Activated CD4-positive, alpha-beta T cell treated with anti-CD3 and anti-CD28 coated beads for 36 hours (primary cell): ENCODE measurements around the gene CELF5. TPM values are rescaled to one million over a fixed set of nuclear protein-coding genes. Genes with fewer than 3 reads are reported as not detected.
A peak's percentile ranks its signal among the peaks of the same experiment; 100 is the strongest.
"Not testable (repeated sequence)": the region's sequence is repeated elsewhere in the genome, so short reads cannot be mapped to it uniquely, and the experiment has no call there.

Source experiments
- ATAC-seq: fragments of 200-7000 bp; cut with Tn5 transposase; one replicate; pipeline ENCODE4 v1.10.0; 2021; ENCODE audit warnings: mild to moderate bottlenecking, moderate library complexity
- CTCF ChIA-PET: fragments of 350-600 bp; sonication (Branson Sonifier 250); formaldehyde crosslinking; loops from one replicate; lab custom pipeline; 2021; ENCODE audit warnings: antibody characterized with exemption; lab: Charles Lee
- POLR2A ChIA-PET: fragments of 350-600 bp; sonication (Branson Sonifier 250); formaldehyde crosslinking; loops from one replicate; lab custom pipeline; 2021; ENCODE audit warnings: antibody characterized with exemption, inconsistent platforms; lab: Charles Lee
- DNase-seq: peaks from one replicate; pipeline ENCODE4 v3.0.0-alpha.2; 2020
- H3K27ac Mint-ChIP-seq: one replicate; pipeline ENCODE4 v1.8.0; 2021; ENCODE audit warnings: mixed read lengths
- H3K27me3 Mint-ChIP-seq: one replicate; pipeline ENCODE4 v1.8.0; 2021; ENCODE audit warnings: mixed read lengths
- H3K36me3 Mint-ChIP-seq: one replicate; pipeline ENCODE4 v1.8.0; 2021; ENCODE audit warnings: low read depth, mixed read lengths
- H3K4me1 Mint-ChIP-seq: one replicate; pipeline ENCODE4 v1.8.0; 2021; ENCODE audit warnings: mixed read lengths
- H3K4me3 Mint-ChIP-seq: one replicate; pipeline ENCODE4 v1.8.0; 2021; ENCODE audit warnings: mild to moderate bottlenecking, moderate library complexity, mixed read lengths
- H3K9me3 Mint-ChIP-seq: one replicate; pipeline ENCODE4 v1.8.0; 2021; ENCODE audit warnings: low read depth, mixed read lengths
- intact Hi-C, 2 experiments: fragments of 100-400 bp; cut with DNase I in 1 of 2; cut with micrococcal nuclease in 1 of 2; formaldehyde crosslinking; loops; one replicate each; pipeline versions ENCODE4 v1.14.2 to v1.15.1; 2022 to 2024; cut with DNase I, micrococcal nuclease
- total RNA-seq, 2 experiments: library from RNA; stranded (reverse); gene quantifications; one replicate each; pipeline ENCODE4 v1.2.3, GENCODE V29; 2021

The CELF5 gene
- total RNA-seq, 2 experiments from 2014 or later, result 0.18 to 0.21 TPM

GRCh38 chr19:3234800-3235199 lies 10.3 kb downstream of the CELF5 start:
- Mint-ChIP-seq H3K27me3 (peaks cover 13% of the 10 kb centered on the region), H3K27ac (no peak overlapping the region), H3K4me1 (no peaks in the 10 kb centered on the region), H3K36me3 (no peaks in the 10 kb centered on the region), H3K4me3 (no peak overlapping the region), H3K9me3 (no peaks in the 10 kb centered on the region)
- intact Hi-C loops, result no loop called here
- POLR2A ChIA-PET, result interaction anchor here (0.5 kb wide), 1 partner anchor 15 kb away, joined by 3 read pairs; no protein-coding TSS in a partner anchor
- CTCF ChIA-PET, result interaction anchor here (0.7 kb wide), 1 partner anchor 10 kb away, joined by 4 read pairs; no protein-coding TSS in a partner anchor
- DNase-seq (peak; percentile 63), ATAC-seq (peak; percentile 42)

- H3K9me3 Mint-ChIP-seq, ATAC-seq, intact Hi-C loops, DNase-seq, H3K4me1 Mint-ChIP-seq, POLR2A ChIA-PET, H3K27ac Mint-ChIP-seq, H3K36me3 Mint-ChIP-seq, H3K4me3 Mint-ChIP-seq: not testable (repeated sequence)
- peaks cover 13% of the 10 kb centered on the region for H3K27me3 Mint-ChIP-seq
- CTCF ChIA-PET, result interaction anchor here (0.7 kb wide), 1 partner anchor 10 kb away, joined by 4 read pairs; no protein-coding TSS in a partner anchor
Observed at GRCh38 chr19:3235604-3236003, 11.1 kb downstream of the CELF5 start.

GRCh38 chr19:3236272-3236671 lies 11.8 kb downstream of the CELF5 start:
- Mint-ChIP-seq H3K9me3 (no peaks in the 10 kb centered on the region), H3K4me1 (no peaks in the 10 kb centered on the region), H3K4me3 (no peak overlapping the region), H3K36me3 (no peaks in the 10 kb centered on the region), H3K27me3 (peaks cover 13% of the 10 kb centered on the region), H3K27ac (no peak overlapping the region)
- ChIA-PET POLR2A (no interaction called here), CTCF (interaction anchor here (1.4 kb wide), 1 partner anchor 28 kb away, joined by 4 read pairs; no protein-coding TSS in a partner anchor)
- intact Hi-C loops, result no loop called here
- DNase-seq (no peak), ATAC-seq (no peak)

DNA sequence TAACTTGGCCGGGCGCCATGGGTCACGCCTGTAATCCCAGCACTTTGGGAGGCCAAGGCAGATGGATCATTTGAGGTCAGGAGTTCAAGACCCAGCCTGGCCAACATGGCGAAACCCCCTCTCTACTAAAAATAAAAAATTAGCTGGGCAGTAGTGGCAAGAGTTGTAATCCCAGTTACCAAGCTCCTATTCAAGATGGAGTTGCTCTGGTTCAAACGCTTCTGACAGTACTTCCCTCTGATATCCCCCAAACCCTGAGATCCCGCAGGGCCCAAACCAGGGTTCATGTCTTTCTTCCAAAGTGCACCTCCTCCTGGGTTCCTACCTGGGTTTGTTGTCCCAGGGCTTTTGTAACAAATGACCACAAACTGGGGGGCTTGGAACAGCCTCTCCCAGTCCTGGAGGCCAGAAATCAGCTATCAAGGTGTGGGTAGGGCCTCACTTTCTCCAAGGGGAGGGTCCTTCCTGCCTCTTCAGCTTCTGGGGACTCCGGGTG lies 13.7 kb downstream of the CELF5 start:
- no peak for DNase-seq
- POLR2A ChIA-PET, result no interaction called here
- CTCF ChIA-PET, result no interaction called here
- Mint-ChIP-seq H3K4me3 (no peak overlapping the region), H3K9me3 (no peaks in the 10 kb centered on the region), H3K4me1 (no peaks in the 10 kb centered on the region), H3K27ac (no peak overlapping the region), H3K27me3 (peaks cover 9% of the 10 kb centered on the region), H3K36me3 (no peaks in the 10 kb centered on the region)
- ATAC-seq, result no peak
- intact Hi-C loops, result no loop called here

- Mint-ChIP-seq H3K36me3 (no peaks in the 10 kb centered on the region), H3K9me3 (no peaks in the 10 kb centered on the region), H3K4me1 (no peaks in the 10 kb centered on the region), H3K27ac (no peak overlapping the region), H3K27me3 (peaks cover 6% of the 10 kb centered on the region), H3K4me3 (no peak overlapping the region)
- ChIA-PET POLR2A (no interaction called here), CTCF (interaction anchor here (0.6 kb wide), 1 partner anchor 66 kb away, joined by 3 read pairs; no protein-coding TSS in a partner anchor)
- ATAC-seq (no peak), DNase-seq (no peak)
- intact Hi-C loops, result no loop called here
Observed at GRCh38 chr19:3239367-3239766, 14.9 kb downstream of the CELF5 start.

- ATAC-seq, result peak; percentile 47
- ChIA-PET CTCF (interaction anchor here (0.6 kb wide), 1 partner anchor 58 kb away, joined by 3 read pairs; no protein-coding TSS in a partner anchor), POLR2A (no interaction called here)
- no peaks in the 10 kb centered on the region for H3K4me1 Mint-ChIP-seq
- H3K27ac Mint-ChIP-seq, result no peak overlapping the region
- no peaks in the 10 kb centered on the region for H3K9me3 Mint-ChIP-seq
- intact Hi-C loops, result loop anchor here in 1 of 2 experiments (10.0 kb wide), 1 partner anchor 631 kb away; no protein-coding TSS in a partner anchor
- DNase-seq, result peak; percentile 76
- no peaks in the 10 kb centered on the region for H3K36me3 Mint-ChIP-seq
- peaks cover 3% of the 10 kb centered on the region for H3K27me3 Mint-ChIP-seq
- H3K4me3 Mint-ChIP-seq, result no peak overlapping the region
Observed at GRCh38 chr19:3243819-3244700, 19.6 kb downstream of the CELF5 start.

- CTCF ChIA-PET, result interaction anchor here (0.8 to 0.9 kb wide), 2 partner anchors 10 to 15 kb away, joined by 4 read pairs; no protein-coding TSS in a partner anchor
- POLR2A ChIA-PET, result no interaction called here
- no peaks in the 10 kb centered on the region for H3K36me3 Mint-ChIP-seq
- ATAC-seq (no peak), DNase-seq (no peak)
- no peaks in the 10 kb centered on the region for H3K9me3 Mint-ChIP-seq
- H3K4me1 Mint-ChIP-seq, result no peaks in the 10 kb centered on the region
- no peak overlapping the region for H3K4me3 Mint-ChIP-seq
- intact Hi-C loops, result loop anchor here in 1 of 2 experiments (10.0 kb wide), 1 partner anchor 630 kb away; no protein-coding TSS in a partner anchor
- peaks cover 3% of the 10 kb centered on the region for H3K27me3 Mint-ChIP-seq
- no peak overlapping the region for H3K27ac Mint-ChIP-seq
Observed at GRCh38 chr19:3245050-3245449, 20.6 kb downstream of the CELF5 start.

- ATAC-seq, result no peak
Observed at GRCh38 chr19:3248728-3249326, 24.4 kb downstream of the CELF5 start.

DNA sequence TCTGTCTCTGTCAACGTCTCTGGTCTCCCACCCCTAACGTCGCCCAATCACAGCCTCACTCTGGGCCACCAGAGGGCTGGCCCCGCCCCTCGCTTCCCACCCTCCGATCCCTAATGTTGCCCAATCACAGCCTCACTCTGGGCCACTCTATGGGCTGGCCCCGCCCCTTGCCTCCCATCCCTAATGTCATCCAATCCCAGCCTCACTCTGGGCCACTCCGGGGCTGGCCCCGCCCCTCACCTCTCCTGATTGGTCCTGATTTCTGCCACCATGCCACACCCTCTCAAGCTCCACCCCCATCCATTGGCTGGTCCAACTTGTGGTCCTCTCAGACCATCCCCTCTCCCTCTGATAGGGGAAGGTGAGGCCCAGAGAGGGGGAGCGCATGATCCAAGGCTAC lies 24.9 kb downstream of the CELF5 start:
- Mint-ChIP-seq H3K36me3 (no peaks in the 10 kb centered on the region), H3K27me3 (peaks cover 13% of the 10 kb centered on the region), H3K27ac (no peak overlapping the region), H3K9me3 (peaks cover 9% of the 10 kb centered on the region), H3K4me1 (no peaks in the 10 kb centered on the region), H3K4me3 (no peak overlapping the region)
- intact Hi-C loops, result loop anchor here in 1 of 2 experiments (10.0 kb wide), 1 partner anchor 625 kb away; no protein-coding TSS in a partner anchor
- DNase-seq (peak; percentile 47), ATAC-seq (peak; percentile 58)
- POLR2A ChIA-PET, result no interaction called here
- CTCF ChIA-PET, result interaction anchor here (0.6 to 0.7 kb wide), 2 partner anchors 40 to 343 kb away, joined by 3 read pairs; no protein-coding TSS in a partner anchor

More at GRCh38 chr19:3248728-3249326, 24.4 kb downstream of the CELF5 start:
- no peak for DNase-seq
- H3K4me3 Mint-ChIP-seq, result no peak overlapping the region
- no peaks in the 10 kb centered on the region for H3K4me1 Mint-ChIP-seq
- no peak overlapping the region for H3K27ac Mint-ChIP-seq
- peaks cover 9% of the 10 kb centered on the region for H3K9me3 Mint-ChIP-seq
- H3K27me3 Mint-ChIP-seq, result peaks cover 9% of the 10 kb centered on the region
- H3K36me3 Mint-ChIP-seq, result no peaks in the 10 kb centered on the region
- CTCF ChIA-PET, result interaction anchor here (0.6 kb wide), 1 partner anchor 344 kb away, joined by 3 read pairs; no protein-coding TSS in a partner anchor
- intact Hi-C loops, result loop anchor here in 1 of 2 experiments (10.0 kb wide), 1 partner anchor 626 kb away; no protein-coding TSS in a partner anchor
- POLR2A ChIA-PET, result no interaction called here

DNA sequence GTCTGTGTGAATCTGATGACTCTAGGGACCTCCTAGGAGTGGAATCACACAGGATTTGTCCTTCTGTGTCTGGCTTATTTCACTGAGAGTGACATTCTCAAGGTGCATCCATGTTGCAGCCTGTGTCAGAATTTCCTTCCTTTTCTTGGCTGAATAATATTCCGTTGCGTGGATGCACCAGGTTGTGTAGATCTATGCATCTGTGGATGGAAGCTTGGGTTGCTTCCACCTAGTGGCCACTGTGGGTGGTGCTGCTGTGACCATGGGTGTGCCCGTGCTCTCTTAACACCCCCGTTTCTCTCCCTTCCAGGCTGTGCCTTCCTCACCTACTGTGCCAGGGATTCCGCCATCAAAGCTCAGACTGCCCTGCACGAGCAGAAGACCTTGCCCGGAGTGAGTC lies 26.2 kb downstream of the CELF5 start:
- intact Hi-C loops, result loop anchor here in 1 of 2 experiments (1.0 kb wide), 3 partner anchors 26 to 288 kb away; partner anchors contain the start of gene CELF5
- Mint-ChIP-seq H3K27me3 (peaks cover 18% of the 10 kb centered on the region), H3K27ac (no peak overlapping the region), H3K4me3 (no peak overlapping the region), H3K36me3 (no peaks in the 10 kb centered on the region), H3K4me1 (no peaks in the 10 kb centered on the region), H3K9me3 (peaks cover 12% of the 10 kb centered on the region)
- ChIA-PET POLR2A (interaction anchor here (0.5 kb wide), 1 partner anchor 26 kb away, joined by 3 read pairs; no protein-coding TSS in a partner anchor), CTCF (interaction anchor here (1.5 kb wide), 1 partner anchor 29 kb away, joined by 5 read pairs; no protein-coding TSS in a partner anchor)
- peak; percentile 83 for ATAC-seq
- peak; percentile 69 for DNase-seq

- ChIA-PET POLR2A (interaction anchor here (0.5 kb wide), 1 partner anchor 25 kb away, joined by 3 read pairs; no protein-coding TSS in a partner anchor), CTCF (interaction anchor here (1.5 kb wide), 1 partner anchor 29 kb away, joined by 5 read pairs; no protein-coding TSS in a partner anchor)
- H3K27me3 Mint-ChIP-seq, result peaks cover 18% of the 10 kb centered on the region
- ATAC-seq, result no peak
- H3K36me3 Mint-ChIP-seq, result no peaks in the 10 kb centered on the region
- no peaks in the 10 kb centered on the region for H3K4me1 Mint-ChIP-seq
- intact Hi-C loops, result no loop called here
- peaks cover 12% of the 10 kb centered on the region for H3K9me3 Mint-ChIP-seq
- no peak for DNase-seq
- no peak overlapping the region for H3K4me3 Mint-ChIP-seq
- no peak overlapping the region for H3K27ac Mint-ChIP-seq
Observed at GRCh38 chr19:3251229-3251628, 26.8 kb downstream of the CELF5 start.
